ENCODE data around the gene LY6G6C.
A peak's percentile ranks its signal among the peaks of the same experiment; 100 is the strongest.

Gene LY6G6C

GRCh38 chr6:31740397-31741223 is 19.1 kb upstream of the LY6G6C start:
- DNase-seq = no peak

DNA sequence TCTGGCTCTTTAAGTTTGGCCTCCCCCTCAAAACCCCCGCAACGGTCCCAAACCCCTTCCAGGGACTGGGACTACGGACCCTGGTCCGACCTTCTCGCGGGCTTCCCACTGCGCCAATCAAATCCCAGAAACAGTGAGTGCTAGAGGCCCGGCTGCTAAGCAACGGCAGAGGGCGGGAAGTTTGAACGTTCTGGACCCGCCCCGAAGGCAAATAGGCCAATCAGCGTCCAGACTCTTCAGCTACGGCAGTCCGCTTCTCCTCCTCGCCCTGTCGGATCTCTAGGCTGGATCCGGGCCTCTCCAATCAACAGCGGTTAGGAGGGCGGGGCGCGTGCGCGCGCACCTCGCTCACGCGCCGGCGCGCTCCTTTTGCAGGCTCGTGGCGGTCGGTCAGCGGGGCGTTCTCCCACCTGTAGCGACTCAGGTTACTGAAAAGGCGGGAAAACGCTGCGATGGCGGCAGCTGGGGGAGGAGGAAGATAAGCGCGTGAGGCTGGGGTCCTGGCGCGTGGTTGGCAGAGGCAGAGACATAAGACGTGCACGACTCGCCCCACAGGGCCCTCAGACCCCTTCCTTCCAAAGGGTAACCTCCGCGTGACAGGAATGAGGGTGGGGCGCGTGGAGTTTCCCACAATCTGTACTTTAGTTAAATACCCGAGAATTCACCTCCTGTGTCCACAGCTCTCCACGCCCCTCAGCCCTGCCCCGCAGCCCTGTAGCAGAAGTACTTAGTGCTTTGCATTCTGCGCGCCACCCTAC is 18.3 kb upstream of the LY6G6C start, which contains the start of gene MSH5:
Gene MSH5 (plus strand): TSS at position 367 of the 758 bp plus-strand sequence. CDS start 462 bp downstream, outside the sequence.
- DNase-seq = peak; percentile 100

- no peak for DNase-seq
Measured at GRCh38 chr6:31737991-31738979, 16.7 kb upstream of the LY6G6C start.

- DNase-seq = no peak
Measured at GRCh38 chr6:31737315-31737990, 15.9 kb upstream of the LY6G6C start.

GRCh38 chr6:31736768-31737314 is 15.3 kb upstream of the LY6G6C start:
- no peak for DNase-seq

DNA sequence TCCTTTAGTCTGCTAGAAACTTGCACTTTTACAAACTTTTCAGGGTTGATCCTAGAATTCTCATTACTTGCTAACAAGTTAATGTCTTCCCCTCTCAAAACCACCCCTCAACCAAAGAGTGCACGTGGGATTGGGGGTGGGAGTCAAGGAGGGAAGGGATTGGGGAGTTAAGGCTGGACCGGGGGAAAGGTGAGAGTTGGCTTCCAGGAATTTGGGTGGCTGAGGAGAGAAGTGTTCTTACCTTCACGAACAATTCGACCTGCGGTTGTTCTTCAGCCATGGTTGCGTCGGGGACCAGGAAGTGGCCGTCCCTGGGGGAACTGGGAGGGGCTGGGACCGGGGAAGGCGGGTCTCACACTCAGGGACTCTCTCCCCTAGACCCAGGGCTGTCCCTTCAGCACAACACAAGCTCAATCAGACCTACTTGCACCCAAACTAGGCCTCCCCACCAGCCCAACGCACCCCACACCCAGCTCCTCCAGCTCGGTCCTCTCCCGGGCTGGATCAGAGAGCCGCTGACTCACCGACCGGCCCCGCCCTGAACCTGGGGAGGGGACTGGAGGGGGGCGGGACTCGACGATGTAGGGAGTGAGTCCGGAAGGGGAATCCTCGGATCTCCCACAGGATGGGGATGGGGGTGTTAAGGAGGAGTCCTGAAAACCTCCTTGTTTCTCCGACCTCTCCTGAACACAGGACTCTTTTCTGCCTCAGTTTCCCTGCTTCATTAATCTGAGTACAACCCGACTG is 14.6 kb upstream of the LY6G6C start, which contains the start of gene CLIC1:
Gene CLIC1 (minus strand): TSS at position 510 of the 747 bp plus-strand sequence. CDS start 230 bp downstream, at position 280.
- DNase-seq = peak; percentile 79

- DNase-seq = no peak
Measured at GRCh38 chr6:31734821-31735406, 13.4 kb upstream of the LY6G6C start.

GRCh38 chr6:31734247-31734820 is 12.8 kb upstream of the LY6G6C start:
- DNase-seq = no peak

DNA sequence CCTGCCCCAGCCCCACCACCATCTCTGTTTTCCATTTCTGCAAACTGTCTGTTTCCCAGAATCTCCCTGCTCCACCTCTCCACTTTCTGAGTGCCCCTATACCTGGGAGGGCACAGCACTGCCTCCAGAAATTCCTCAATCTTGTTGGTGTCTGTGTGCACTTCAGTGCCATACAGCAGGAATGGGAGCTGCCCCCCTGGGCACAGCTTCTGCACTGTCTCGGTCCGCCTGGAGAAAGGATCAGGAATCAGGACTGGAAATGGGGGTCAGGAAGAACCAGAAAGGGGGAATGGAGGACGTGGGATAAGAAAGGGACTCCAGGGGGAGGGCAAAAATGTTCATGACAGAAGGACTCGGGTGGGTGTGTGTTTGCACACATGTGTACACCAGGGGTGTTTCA is 12.2 kb upstream of the LY6G6C start:
- DNase-seq = no peak

- no peak for DNase-seq
Measured at GRCh38 chr6:31732029-31732428, 10.5 kb upstream of the LY6G6C start.

DNA sequence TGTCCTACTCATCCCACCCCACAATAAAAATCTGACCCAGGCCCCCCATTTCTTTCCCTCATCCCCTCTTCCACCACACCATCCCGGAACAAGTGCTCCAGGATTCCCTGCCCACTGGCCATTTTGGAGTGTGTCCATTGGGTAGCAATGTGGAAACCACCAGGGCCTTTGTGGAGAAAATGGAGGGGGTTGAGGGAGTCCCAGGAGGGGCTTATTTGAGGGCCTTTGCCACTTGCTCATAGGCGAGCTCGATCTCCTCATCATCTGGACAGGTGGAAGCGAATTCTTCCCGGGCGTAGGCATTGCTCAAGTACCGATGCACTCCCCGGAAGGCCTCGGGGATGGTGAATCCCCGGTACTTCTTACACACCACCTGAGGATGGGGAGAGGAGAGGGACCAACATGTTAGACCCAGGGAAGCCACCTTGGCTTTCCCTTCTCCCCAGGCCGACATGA is 9.1 kb upstream of the LY6G6C start:
- DNase-seq = no peak

- peak; percentile 35 for DNase-seq
Measured at GRCh38 chr6:31729979-31730630, 8.6 kb upstream of the LY6G6C start.

DNA sequence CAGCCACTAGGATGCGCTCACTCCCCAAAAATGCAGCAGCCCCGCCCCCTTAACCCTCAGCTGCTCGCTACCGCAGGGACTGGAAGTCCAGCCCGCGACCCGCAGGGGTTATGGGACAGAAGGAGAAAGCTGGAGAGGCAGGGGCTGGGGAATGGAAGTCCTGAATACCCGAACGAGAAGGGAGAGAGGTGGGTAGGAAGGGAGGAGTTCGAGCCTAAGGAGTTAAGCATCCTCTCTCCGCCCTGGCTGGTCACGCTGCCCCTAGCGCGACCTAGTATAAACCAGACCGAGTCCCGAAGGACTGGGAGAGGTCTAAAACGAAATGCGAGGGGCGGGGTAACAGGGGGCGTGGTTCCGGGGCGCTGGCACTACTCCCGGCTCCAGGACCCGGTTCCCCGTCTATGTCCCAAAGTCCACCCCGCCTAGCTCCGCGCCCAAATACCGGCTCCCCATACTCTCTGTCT is 8.0 kb upstream of the LY6G6C start:
- DNase-seq = peak; percentile 77

- no peak for DNase-seq
Measured at GRCh38 chr6:31728767-31729514, 7.4 kb upstream of the LY6G6C start, which contains the start of gene DDAH2. TSS of gene DDAH2 (minus strand) at chr6:31729299. CDS start at chr6:31729161, 138 bp downstream.

- no peak for DNase-seq
Measured at GRCh38 chr6:31727717-31728671, 6.4 kb upstream of the LY6G6C start.

DNA sequence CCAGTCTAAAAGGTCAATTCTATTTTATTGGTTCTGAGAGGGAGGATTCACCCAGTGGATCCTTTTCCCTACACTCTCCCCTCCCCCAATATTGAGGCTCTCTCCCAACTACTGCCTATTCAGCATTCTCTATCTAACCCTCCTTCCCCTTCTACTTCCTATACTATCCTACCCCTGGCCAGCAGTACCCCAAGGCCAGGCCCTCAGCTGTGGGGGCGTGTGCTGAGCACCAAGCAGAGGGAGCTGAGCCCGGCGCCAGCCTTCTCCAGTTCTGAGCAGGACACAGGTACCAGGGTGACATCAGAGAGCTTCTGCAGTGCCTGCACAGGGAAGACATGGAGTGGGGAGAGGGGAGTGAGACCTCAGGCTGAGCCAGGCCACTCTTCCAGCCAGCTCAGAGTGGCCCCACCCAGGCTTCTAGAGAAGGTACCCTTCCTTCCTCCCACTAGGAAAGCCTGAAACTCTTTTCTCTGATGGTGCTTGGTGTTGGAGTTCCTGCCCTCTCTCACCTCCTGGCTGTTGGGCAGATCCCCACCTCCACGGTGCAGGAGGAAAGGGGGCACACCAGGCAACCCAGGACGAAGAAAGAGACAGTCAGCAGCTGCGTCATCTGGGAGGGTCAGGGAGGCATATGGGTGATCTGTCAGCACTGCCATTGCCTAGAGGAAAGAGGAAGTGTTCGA is 5.6 kb upstream of the LY6G6C start:
- DNase-seq = no peak
